Mesenchymal stem cell (in vitro differentiated cells and primary cell): ENCODE measurements around the gene GGA1.
A peak's percentile ranks its signal among the peaks of the same experiment; 100 is the strongest.

ENCODE experiments used
- DNase-seq: peaks from one replicate; pipeline ENCODE4 v3.0.0-alpha.2; 2013
- H2AFZ ChIP-seq: one replicate; pipeline ENCODE4 v1.6.1; 2013; ENCODE audit warnings: low read depth, mild to moderate bottlenecking, control low read depth, inconsistent platforms, low read length, moderate library complexity
- H2AK5ac ChIP-seq: 2 replicates; pipeline ENCODE4 v1.6.1; 2013; ENCODE audit warnings: low read length, moderate library complexity, mild to moderate bottlenecking, inconsistent platforms; ENCODE audit not compliant: severe bottlenecking
- H2BK120ac ChIP-seq: one replicate; pipeline ENCODE4 v1.6.1; 2013; ENCODE audit warnings: low read depth, mild to moderate bottlenecking, inconsistent platforms, low read length, moderate library complexity
- H2BK12ac ChIP-seq, 2 experiments: one replicate each; pipeline ENCODE4 v1.6.1; 2013; ENCODE audit warnings: inconsistent platforms in 2 of 2, low read length in 2 of 2, mild to moderate bottlenecking in 2 of 2, moderate library complexity in 2 of 2, control low read depth in 1 of 2
- H2BK15ac ChIP-seq: one replicate; pipeline ENCODE4 v1.6.1; 2013; ENCODE audit warnings: mild to moderate bottlenecking, low read depth, inconsistent platforms; ENCODE audit not compliant: poor library complexity, severe bottlenecking
- H2BK5ac ChIP-seq: 2 replicates; pipeline ENCODE4 v1.6.1; 2013; ENCODE audit warnings: low read depth, mild to moderate bottlenecking, low read length, control low read depth, inconsistent platforms; ENCODE audit not compliant: poor library complexity, severe bottlenecking
- H3K14ac ChIP-seq, 2 experiments: one replicate each; pipeline ENCODE4 v1.6.1; 2013; ENCODE audit warnings: inconsistent platforms in 2 of 2, low read length in 2 of 2, control low read depth in 1 of 2, mild to moderate bottlenecking in 1 of 2, moderate library complexity in 1 of 2
- H3K18ac ChIP-seq, 2 experiments: one replicate each; pipeline ENCODE4 v1.6.1; 2013; ENCODE audit warnings: inconsistent platforms in 2 of 2, low read length in 2 of 2, control low read depth in 1 of 2, low read depth in 1 of 2, mild to moderate bottlenecking in 1 of 2
- H3K23ac ChIP-seq, 2 experiments: one replicate each; pipeline ENCODE4 v1.6.1; 2013; ENCODE audit warnings: inconsistent platforms in 2 of 2, low read length in 2 of 2, mild to moderate bottlenecking in 2 of 2, moderate library complexity in 2 of 2, control low read depth in 1 of 2
- H3K27ac ChIP-seq: 2 replicates; pipeline ENCODE4 v1.5.1; 2013; ENCODE audit warnings: mild to moderate bottlenecking, moderate library complexity, low read length, control low read depth, inconsistent platforms; ENCODE audit not compliant: poor library complexity, severe bottlenecking
- H3K27me3 ChIP-seq, 2 experiments: 2 replicates each; pipeline versions ENCODE4 v1.6.1 to v1.7.0; 2013; ENCODE audit warnings: low read length in 2 of 2, mild to moderate bottlenecking in 2 of 2, moderate library complexity in 2 of 2, control low read depth in 1 of 2, inconsistent platforms in 1 of 2; ENCODE audit not compliant: control insufficient read depth in 1 of 2, insufficient read depth in 1 of 2
- H3K36me3 ChIP-seq, 2 experiments: 2 replicates each; pipeline versions ENCODE4 v1.6.1 to v1.7.0; 2013; ENCODE audit warnings: low read length in 2 of 2, control low read depth in 1 of 2, inconsistent platforms in 1 of 2, low read depth in 1 of 2, mild to moderate bottlenecking in 1 of 2; ENCODE audit not compliant: insufficient read depth in 2 of 2, control insufficient read depth in 1 of 2
- H3K4ac ChIP-seq, 2 experiments: one replicate each; pipeline ENCODE4 v1.6.1; 2013; ENCODE audit warnings: inconsistent platforms in 2 of 2, low read length in 2 of 2, mild to moderate bottlenecking in 2 of 2, moderate library complexity in 2 of 2, control low read depth in 1 of 2, low read depth in 1 of 2
- H3K4me1 ChIP-seq: 2 replicates; pipeline ENCODE4 v1.6.1; 2013; ENCODE audit warnings: low read depth, low read length, control low read depth; ENCODE audit not compliant: control insufficient read depth, insufficient read depth
- H3K4me2 ChIP-seq: 2 replicates; pipeline ENCODE4 v1.6.1; 2013; ENCODE audit warnings: low read length, mild to moderate bottlenecking, inconsistent platforms; ENCODE audit not compliant: poor library complexity, severe bottlenecking
- H3K4me3 ChIP-seq, 2 experiments: 2 replicates each; pipeline versions ENCODE4 v1.5.1 to v1.7.0; 2013; ENCODE audit warnings: low read length in 2 of 2, mild to moderate bottlenecking in 2 of 2, control low read depth in 1 of 2, low read depth in 1 of 2; ENCODE audit not compliant: insufficient read depth in 1 of 2
- H3K79me1 ChIP-seq: replicated peaks from 2 replicates; pipeline ENCODE4 v1.6.1; 2013; ENCODE audit warnings: mild to moderate bottlenecking, control low read depth, low read length, inconsistent platforms; ENCODE audit not compliant: poor library complexity, severe bottlenecking
- H3K9ac ChIP-seq: 2 replicates; pipeline ENCODE4 v1.7.0; 2013; ENCODE audit warnings: mild to moderate bottlenecking, low read length, moderate library complexity
- H3K9me3 ChIP-seq: 2 replicates; pipeline ENCODE4 v1.7.0; 2013; ENCODE audit warnings: mild to moderate bottlenecking, low read length; ENCODE audit not compliant: control insufficient read depth
- H4K8ac ChIP-seq: one replicate; pipeline ENCODE4 v1.6.1; 2013; ENCODE audit warnings: inconsistent platforms, mild to moderate bottlenecking, low read length, moderate library complexity
- H4K91ac ChIP-seq: one replicate; pipeline ENCODE4 v1.6.1; 2013; ENCODE audit warnings: mild to moderate bottlenecking, low read length, inconsistent platforms
- WGBS: methylation state at CpG from one replicate; pipeline ENCODE4 v1.1.7; 2013; ENCODE audit warnings: mixed read lengths; 5-methylcytosine and 5-hydroxymethylcytosine counted together

The GGA1 gene

DNA sequence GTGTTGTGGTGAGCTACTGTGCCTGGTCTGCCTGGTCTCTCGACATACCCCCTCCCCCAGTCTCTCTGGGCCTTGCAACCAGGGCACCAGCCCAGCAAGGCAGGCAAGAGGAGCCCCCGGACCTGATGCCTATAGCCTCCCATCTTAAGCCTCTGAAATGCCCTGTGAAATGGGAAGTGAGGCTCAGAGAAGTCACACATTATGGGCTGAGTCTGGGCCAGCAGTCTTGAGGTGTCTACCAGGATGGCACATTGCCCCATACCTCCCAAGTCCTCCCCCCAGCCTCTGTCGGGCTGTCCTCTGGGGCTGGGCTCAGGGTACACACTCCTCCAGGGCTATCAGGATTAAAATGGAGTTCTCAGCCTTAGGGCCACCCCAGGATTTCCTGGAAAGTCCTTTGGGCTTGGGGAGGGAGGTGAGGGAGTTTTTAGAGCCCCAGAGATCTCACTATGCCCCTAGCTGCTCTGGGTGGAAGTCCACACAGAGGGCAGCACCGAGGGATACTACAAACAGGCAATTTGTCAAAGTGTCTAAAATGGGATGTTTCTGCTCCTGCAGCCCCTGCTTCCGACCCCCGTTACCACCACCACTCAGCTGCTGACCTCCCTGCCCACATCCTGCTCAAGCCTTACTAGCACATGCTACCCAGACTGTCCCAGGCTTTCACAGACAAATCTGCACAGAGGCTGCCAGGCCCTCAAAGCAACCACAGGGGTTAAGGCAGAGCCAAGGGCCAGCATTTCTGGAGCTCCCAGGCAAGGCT lies 27.7 kb downstream of the GGA1 start:
- Histone ChIP-seq H3K36me3 (peaks cover 10 to 22% of the 10 kb centered on the region in 2 experiments), H4K91ac (peak overlapping the region; percentile 76), H3K9me3 (no peaks in the 10 kb centered on the region), H3K9ac (no peak overlapping the region), H2AFZ (no peak overlapping the region), H3K27ac (peak overlapping the region; percentile 74), H2BK12ac (peak overlapping the region; percentile 71 to 95), H3K27me3 (peaks cover 0 to 5% of the 10 kb centered on the region in 2 experiments), H3K4me2 (no peak overlapping the region), H2AK5ac (peak overlapping the region; percentile 96), H2BK15ac (peak overlapping the region; percentile 77), H3K18ac (peak overlapping the region; percentile 70 to 86), H4K8ac (peak overlapping the region; percentile 81), H3K23ac (peak overlapping the region in 1 of 2 experiments; percentile 46), H2BK5ac (peak overlapping the region; percentile 32), H3K4ac (peak overlapping the region; percentile 71 to 75), H3K4me3 (no peak overlapping the region), H3K4me1 (peaks cover 87% of the 10 kb centered on the region), H3K14ac (no peak overlapping the region), H3K79me1 (peaks cover 3% of the 10 kb centered on the region), H2BK120ac (peak overlapping the region; percentile 74)
- 39% methylated on average over 6 of the region's 6 CpGs for WGBS
- DNase-seq: peak; percentile 91

DNA sequence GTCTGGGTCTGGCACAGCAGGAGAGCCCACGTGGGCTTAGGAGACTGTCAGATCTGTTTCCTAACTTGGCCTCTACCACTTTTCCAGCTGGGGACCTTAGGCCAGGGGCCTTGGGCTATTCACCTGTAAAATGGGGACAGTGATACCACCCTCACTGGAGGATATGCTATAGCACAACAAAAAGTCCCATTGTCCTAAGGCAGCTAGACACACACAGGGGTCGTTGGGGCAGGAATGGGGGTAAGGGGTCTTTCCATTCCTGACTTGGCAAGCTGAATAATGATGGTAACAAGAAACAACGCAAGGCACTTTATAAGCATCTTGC lies 28.3 kb downstream of the GGA1 start:
- Histone ChIP-seq H2AFZ (no peak overlapping the region), H2BK120ac (no peak overlapping the region), H3K4me3 (no peak overlapping the region), H2BK12ac (no peak overlapping the region), H3K36me3 (peaks cover 7 to 22% of the 10 kb centered on the region in 2 experiments), H3K18ac (no peak overlapping the region), H3K27me3 (peaks cover 0 to 5% of the 10 kb centered on the region in 2 experiments), H3K14ac (no peak overlapping the region), H3K23ac (no peak overlapping the region), H3K4me1 (peaks cover 86% of the 10 kb centered on the region), H4K8ac (no peak overlapping the region), H4K91ac (no peak overlapping the region), H3K79me1 (peaks cover 3% of the 10 kb centered on the region), H3K27ac (peak overlapping the region; percentile 57), H3K9ac (no peak overlapping the region), H3K9me3 (no peaks in the 10 kb centered on the region), H3K4ac (peak overlapping the region in 1 of 2 experiments; percentile 76), H3K4me2 (no peak overlapping the region), H2BK15ac (no peak overlapping the region), H2AK5ac (peak overlapping the region; percentile 42), H2BK5ac (no peak overlapping the region)
- WGBS: 55% methylated on average over 3 of the region's 3 CpGs
- no peak for DNase-seq

DNA sequence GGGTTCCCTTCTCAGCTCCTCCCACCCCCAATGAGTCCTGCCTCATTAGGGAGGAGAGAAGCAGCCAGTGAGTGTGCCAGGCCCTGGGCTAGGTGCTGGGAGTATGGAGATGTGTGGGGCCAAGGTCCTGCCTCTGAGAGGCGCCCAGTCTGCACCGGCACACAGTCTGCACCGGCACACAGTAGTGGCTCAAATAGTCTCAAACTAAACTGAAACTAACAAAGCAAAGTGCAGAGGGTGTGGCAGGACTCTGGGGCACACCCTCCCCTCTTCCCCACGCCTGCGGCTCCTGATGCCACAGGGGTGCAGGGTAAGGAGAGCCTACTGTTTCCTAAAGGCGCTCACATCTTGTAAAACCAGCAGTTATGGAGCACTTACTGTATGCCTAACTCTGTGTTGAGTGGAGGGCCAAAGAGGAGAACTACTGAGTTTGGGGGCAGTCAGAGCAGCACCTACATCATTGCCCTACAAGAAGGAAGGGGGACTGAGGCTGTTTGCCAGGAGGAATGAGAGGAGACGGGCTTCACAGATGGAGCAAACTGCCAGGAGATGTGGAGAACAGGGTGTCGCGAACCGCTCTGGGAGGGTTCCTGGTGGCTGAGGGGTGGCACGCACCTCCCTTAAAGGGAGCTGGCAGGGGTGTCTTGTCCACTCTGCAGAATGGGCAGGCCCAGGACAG lies 29.9 kb downstream of the GGA1 start:
- no peak overlapping the region for H2AFZ ChIP-seq
- H2BK120ac ChIP-seq: peak overlapping the region; percentile 55
- H3K9ac ChIP-seq: peak overlapping the region; percentile 79
- peak overlapping the region; percentile 79 for H2AK5ac ChIP-seq
- peak overlapping the region; percentile 74 for H3K4me2 ChIP-seq
- DNase-seq: no peak
- H4K8ac ChIP-seq: peak overlapping the region; percentile 88
- peaks cover 83% of the 10 kb centered on the region for H3K4me1 ChIP-seq
- peaks cover 8% of the 10 kb centered on the region for H3K79me1 ChIP-seq
- H2BK5ac ChIP-seq: no peak overlapping the region
- no peak overlapping the region for H3K27ac ChIP-seq
- H3K9me3 ChIP-seq: no peaks in the 10 kb centered on the region
- H3K18ac ChIP-seq: peak overlapping the region; percentile 52 to 86
- peak overlapping the region; percentile 70 to 97 for H2BK12ac ChIP-seq
- H3K4me3 ChIP-seq: peak overlapping the region; percentile 78 to 87
- H2BK15ac ChIP-seq: peak overlapping the region; percentile 66
- 78% methylated on average over 8 of the region's 11 CpGs for WGBS
- peak overlapping the region; percentile 26 to 90 for H3K4ac ChIP-seq
- peak overlapping the region; percentile 65 for H4K91ac ChIP-seq
- no peak overlapping the region for H3K23ac ChIP-seq
- H3K27me3 ChIP-seq: peaks cover 0 to 5% of the 10 kb centered on the region in 2 experiments
- H3K14ac ChIP-seq: peak overlapping the region in 1 of 2 experiments; percentile 93
- H3K36me3 ChIP-seq: peaks cover 9 to 24% of the 10 kb centered on the region in 2 experiments
